GM12878 (cell line): ENCODE results near the gene POU6F2. TPM values are rescaled to one million over a fixed set of nuclear protein-coding genes. Genes with fewer than 3 reads are reported as not detected.
A peak's percentile ranks its signal among the peaks of the same experiment; 100 is the strongest.

Experiments
- ATAC-seq: fragments of 200-7000 bp; cut with Tn5 transposase; 3 replicates; pipeline ENCODE4 v1.9.1; 2020; ENCODE audit warnings: mild to moderate bottlenecking, moderate library complexity
- BruUV-seq: library from RNA; stranded (reverse); fragments of 400-500 nt; replicated peaks from 2 replicates; lab custom pipeline; 2021; lab: Mats Ljungman, UMichigan
- CTCF ChIA-PET: fragments of 300-600 bp; sonication (Branson Sonifier 250); formaldehyde crosslinking; extraction: SDS; loops from one replicate; lab custom pipeline; 2021; ENCODE audit warnings: inconsistent platforms; lab: Yijun Ruan, JAX
- POLR2A ChIA-PET: fragments of 350-600 bp; formaldehyde crosslinking; extraction: SDS; loops from one replicate; lab custom pipeline; 2021; ENCODE audit warnings: inconsistent platforms; lab: Charles Lee
- RAD21 ChIA-PET: fragments of 300-600 bp; sonication (Branson Sonifier 250); formaldehyde crosslinking; loops from one replicate; lab custom pipeline; 2023; ENCODE audit warnings: antibody characterized with exemption; ENCODE audit not compliant: unreplicated experiment; lab: Charles Lee
- SMC1A ChIA-PET: fragments of 300-600 bp; sonication (Branson Sonifier 250); formaldehyde crosslinking; loops from one replicate; lab custom pipeline; 2023; ENCODE audit not compliant: unreplicated experiment, uncharacterized antibody; lab: Charles Lee
- DNase-seq: peaks from one replicate; pipeline ENCODE4 v3.0.0-alpha.2; 2011; ENCODE audit warnings: low read depth, low spot score
- FAIRE-seq: peaks from 3 replicates; lab custom pipeline; 2011; peaks lifted over from hg19 to GRCh38; lab: Jason Lieb, UNC
- H2AFZ ChIP-seq: 2 replicates; pipeline ENCODE4 v1.6.0; 2011; ENCODE audit warnings: low read depth, low read length, control low read depth; ENCODE audit not compliant: control insufficient read depth
- H3K27ac ChIP-seq: 2 replicates; pipeline ENCODE4 v1.5.1; 2011; ENCODE audit warnings: control low read depth; ENCODE audit not compliant: control insufficient read depth, insufficient read depth
- H3K27me3 ChIP-seq, 2 experiments: replicated peaks in 1 of 2; 2 replicates each; pipeline versions ENCODE4 v1.6.0 to v1.6.1; 2011; ENCODE audit warnings: low read length in 1 of 2; ENCODE audit not compliant: control insufficient read depth in 2 of 2, insufficient read depth in 2 of 2
- H3K36me3 ChIP-seq, 2 experiments: 2 replicates each; pipeline ENCODE4 v1.5.1; 2011; ENCODE audit warnings: low read length in 1 of 2; ENCODE audit not compliant: control insufficient read depth in 2 of 2, insufficient read depth in 2 of 2
- H3K4me1 ChIP-seq: 2 replicates; pipeline ENCODE4 v1.6.1; 2011; ENCODE audit warnings: mild to moderate bottlenecking, low read length, moderate library complexity, mixed read lengths; ENCODE audit not compliant: control insufficient read depth, insufficient read depth
- H3K4me2 ChIP-seq: 2 replicates; pipeline ENCODE4 v1.6.0; 2011; ENCODE audit warnings: control low read depth; ENCODE audit not compliant: control insufficient read depth, insufficient read depth
- H3K4me3 ChIP-seq: fragments of 200-600 bp; sonication (generic); 2 replicates; pipeline ENCODE4 v1.5.1; 2016
- H3K79me2 ChIP-seq: 2 replicates; pipeline ENCODE4 v1.6.0; 2011; ENCODE audit warnings: low read length; ENCODE audit not compliant: control insufficient read depth, insufficient read depth
- H3K9ac ChIP-seq: 2 replicates; pipeline ENCODE4 v1.8.0; 2011; ENCODE audit warnings: low read length, control low read depth, mixed read lengths; ENCODE audit not compliant: control insufficient read depth, insufficient read depth
- H3K9me3 ChIP-seq: replicated peaks from 3 replicates; pipeline ENCODE4 v1.5.1; 2011; ENCODE audit warnings: mild to moderate bottlenecking, low read length; ENCODE audit not compliant: control insufficient read depth, insufficient read depth
- H4K20me1 ChIP-seq: 2 replicates; pipeline ENCODE4 v1.6.0; 2011; ENCODE audit not compliant: control insufficient read depth, insufficient read depth
- BMI1 ChIP-seq: fragments of 450-650 bp; IDR thresholded peaks from 2 replicates; pipeline ENCODE4 v1.6.1; 2016; ENCODE audit warnings: mild to moderate bottlenecking, moderate library complexity, borderline replicate concordance
- CREM ChIP-seq: IDR thresholded peaks from 2 replicates; pipeline ENCODE4 v1.6.1; 2014; ENCODE audit warnings: antibody characterized with exemption, low read depth
- FOXK2 ChIP-seq: fragments of 450-650 bp; IDR thresholded peaks from 2 replicates; pipeline ENCODE4 v1.6.1; 2017; ENCODE audit warnings: mild to moderate bottlenecking, moderate library complexity
- HSF1 ChIP-seq: fragments of 150-350 bp; IDR thresholded peaks from 2 replicates; pipeline ENCODE4 v1.6.1; 2014; ENCODE audit warnings: mild to moderate bottlenecking, low read depth, low read length
- NFYA ChIP-seq: IDR thresholded peaks from 2 replicates; pipeline ENCODE4 v1.6.1; 2011; ENCODE audit warnings: low read depth, mild to moderate bottlenecking, low read length, improper control_type of control experiment, borderline replicate concordance
- SMC3 ChIP-seq: IDR thresholded peaks from 2 replicates; pipeline ENCODE4 v1.6.1; 2011; ENCODE audit warnings: low read length, improper control_type of control experiment, borderline replicate concordance
- SREBF2 ChIP-seq: IDR thresholded peaks from 2 replicates; pipeline ENCODE4 v1.6.1; 2012; ENCODE audit warnings: mild to moderate bottlenecking, low read length
- SUPT20H ChIP-seq: IDR thresholded peaks from 2 replicates; pipeline ENCODE4 v1.6.1; 2011; ENCODE audit warnings: low read depth, mild to moderate bottlenecking, low read length, moderate library complexity, borderline replicate concordance; ENCODE audit not compliant: control insufficient read depth
- WGBS: methylation state at CpG from one replicate; pipeline ENCODE4 v1.1.6; 2016; ENCODE audit warnings: low lambda C conversion rate; ENCODE audit not compliant: insufficient replicate concordance, insufficient coverage; ENCODE audit errors: missing lambda C conversion rate; 5-methylcytosine and 5-hydroxymethylcytosine counted together
- in situ Hi-C: fragments of 300-500 bp; cut with MboI; formaldehyde crosslinking; loops from 9 replicates; pipeline ENCODE4 v1.14.3; 2018; ENCODE audit warnings: mixed read lengths
- intact Hi-C: fragments of 100-400 bp; cut with micrococcal nuclease; formaldehyde crosslinking; loops from one replicate; pipeline ENCODE4 v1.14.2; 2022; ENCODE audit not compliant: unreplicated experiment
- polyA plus RNA-seq, 11 experiments: library from polyadenylated mRNA; depleted of rRNA in 4 of 11; unstranded in 6 of 11; stranded (reverse) in 5 of 11; fragments of >200 nt; fragmentation: Nextera tagmentation in 4 of 11; fragmentation: Illumina TruSeq in 1 of 11; extraction: Ambion mirVana in 4 of 11; extraction: Trizol in 1 of 11; gene quantifications; 1 replicate in 1 of 11; 2 replicates in 10 of 11; pipeline versions ENCODE4 v1.2.1 to v1.2.3, GENCODE V29; 2011 to 2016; ENCODE audit warnings: inconsistent platforms in 2 of 11, missing spikeins in 2 of 11, low read depth in 1 of 11
- total RNA-seq, 4 experiments: library from RNA; depleted of rRNA in 3 of 4; stranded (reverse); fragments of >200 nt in 3 of 4; fragmentation: Illumina TruSeq in 1 of 4; extraction: Trizol in 1 of 4; gene quantifications; 2 replicates each; pipeline versions ENCODE4 v1.2.1 to v1.2.3, GENCODE V29; 2013 to 2021

Gene POU6F2
- total and polyA plus RNA-seq, 10 of the 15 experiments (the other 5 are each of a cell fraction or from before 2014, with no cell fraction given) = 0.10 TPM; not detected in 9

GRCh38 chr7:39410582-39410981 is 432.9 kb downstream of the POU6F2 start:
- no peaks in the 10 kb centered on the region for H3K27me3 ChIP-seq
- ChIA-PET SMC1A (interaction anchor here (0.6 to 2.1 kb wide), 7 partner anchors 14 to 609 kb away, joined by 3 to 8 read pairs (median 3); no protein-coding TSS in a partner anchor), RAD21 (no interaction called here), POLR2A (interaction anchor here (0.9 kb wide), 1 partner anchor 13 kb away, joined by 3 read pairs; no protein-coding TSS in a partner anchor), CTCF (interaction anchor here (0.5 to 1.2 kb wide), 3 partner anchors 8 to 109 kb away, joined by 3 to 4 read pairs (median 4); no protein-coding TSS in a partner anchor)
- H3K36me3 ChIP-seq = no peaks in the 10 kb centered on the region
- no peak overlapping the region for H2AFZ ChIP-seq
- in situ Hi-C loops = no loop called here
- ATAC-seq (peak; percentile 3), DNase-seq (no peak), FAIRE-seq (no peak)
- H3K4me2 ChIP-seq = no peak overlapping the region
- H3K27ac ChIP-seq = no peak overlapping the region
- no peaks in the 10 kb centered on the region for H3K79me2 ChIP-seq
- intact Hi-C loops = loop anchor here (5.0 kb wide), 1 partner anchor 93 kb away; no protein-coding TSS in a partner anchor
- no peaks in the 10 kb centered on the region for H3K4me1 ChIP-seq
- BruUV-seq = no TSS peak
- TF ChIP-seq CREM = no peak
- no peak for TF ChIP-seq NFYA
- no peak for TF ChIP-seq HSF1
- no peak for TF ChIP-seq SUPT20H
- no peak for TF ChIP-seq BMI1
- TF ChIP-seq SREBF2 = no peak
- no peak for TF ChIP-seq FOXK2
- no peak for TF ChIP-seq SMC3
- no peak overlapping the region for H3K9ac ChIP-seq
- no peaks in the 10 kb centered on the region for H3K9me3 ChIP-seq
- 52% methylated on average over 5 of the region's 5 CpGs for WGBS
- no peak overlapping the region for H3K4me3 ChIP-seq
- no peaks in the 10 kb centered on the region for H4K20me1 ChIP-seq
